Renal cortex interstitium (tissue), 11 donors: ENCODE data around the gene M1AP. TPM values are rescaled to one million over a fixed set of nuclear protein-coding genes. Genes with fewer than 3 reads are reported as not detected.
"Not testable (repeated sequence)": the region's sequence is repeated elsewhere in the genome, so short reads cannot be mapped to it uniquely, and the experiment has no call there.

Source experiments
- DNase-seq, 11 donors: peaks; one replicate each; pipeline ENCODE4 v3.0.0-alpha.2; 2013; ENCODE audit warnings: low read depth in 9 of 11, low spot score in 4 of 11; ENCODE audit errors: extremely low read depth in 1 of 11
- polyA plus RNA-seq, 3 donors: library from polyadenylated mRNA; unstranded; fragments of 120-200 nt; gene quantifications; one replicate each; pipeline ENCODE4 v1.2.1, GENCODE V29; 2013; ENCODE audit not compliant: insufficient read length in 3 of 3

M1AP gene
- polyA plus RNA-seq, 3 donors = 0.67 to 1.2 (median 0.84) TPM

GRCh38 chr2:74573747-74574562, 74.2 kb downstream of the M1AP start:
- DNase-seq = no peak

GRCh38 chr2:74572178-74572925, 75.8 kb downstream of the M1AP start:
- DNase-seq = no peak

- DNase-seq = no peak
Measured at GRCh38 chr2:74571058-74571457, 77.1 kb downstream of the M1AP start.

- no peak for DNase-seq
Measured at GRCh38 chr2:74569686-74570085, 78.4 kb downstream of the M1AP start.

GRCh38 chr2:74567881-74568280, 80.2 kb downstream of the M1AP start:
- no peak for DNase-seq

- DNase-seq = no peak
Measured at GRCh38 chr2:74566754-74567085, 81.4 kb downstream of the M1AP start.

- no peak for DNase-seq
Measured at GRCh38 chr2:74566076-74566753, 81.9 kb downstream of the M1AP start.

GRCh38 chr2:74564222-74564621, 83.9 kb downstream of the M1AP start:
- no peak for DNase-seq

- DNase-seq = no peak
Measured at GRCh38 chr2:74562126-74562775, 85.9 kb downstream of the M1AP start.

GRCh38 chr2:74561022-74561421, 87.1 kb downstream of the M1AP start:
- not testable (repeated sequence) for DNase-seq

GRCh38 chr2:74560591-74560990, 87.5 kb downstream of the M1AP start:
- DNase-seq = no peak

GRCh38 chr2:74559912-74560311, 88.2 kb downstream of the M1AP start:
- no peak for DNase-seq

- DNase-seq = no peak
Measured at GRCh38 chr2:74558284-74559230, 89.6 kb downstream of the M1AP start.

GRCh38 chr2:74556831-74557370, 91.2 kb downstream of the M1AP start:
- DNase-seq = no peak

- DNase-seq = no peak
Measured at GRCh38 chr2:74556159-74556558, 92.0 kb downstream of the M1AP start.

GRCh38 chr2:74555610-74556103, 92.5 kb downstream of the M1AP start:
- DNase-seq = no peak

GRCh38 chr2:74554820-74555531, 93.2 kb downstream of the M1AP start:
- DNase-seq = peak in 3 of 11 donors; percentile 31 to 51 (median 36)
